Duodenal mucosa (tissue), 2 donors: ENCODE results near the gene NADK2.

ENCODE experiments used
- H3K27ac ChIP-seq: one replicate; pipeline ENCODE4 v1.7.0; 2013; ENCODE audit warnings: low read depth, low read length
- H3K27me3 ChIP-seq, 2 donors: one replicate each; pipeline ENCODE4 v1.7.0; 2013; ENCODE audit warnings: low read length in 2 of 2, control low read depth in 1 of 2; ENCODE audit not compliant: insufficient read depth in 2 of 2, control insufficient read depth in 1 of 2
- H3K36me3 ChIP-seq, 2 donors: one replicate each; pipeline ENCODE4 v1.7.0; 2013; ENCODE audit warnings: low read length in 2 of 2, control low read depth in 1 of 2; ENCODE audit not compliant: insufficient read depth in 2 of 2, control insufficient read depth in 1 of 2
- H3K4me1 ChIP-seq, 2 donors: one replicate each; pipeline ENCODE4 v1.7.0; 2013; ENCODE audit warnings: low read length in 2 of 2, control low read depth in 1 of 2; ENCODE audit not compliant: insufficient read depth in 2 of 2, control insufficient read depth in 1 of 2
- H3K4me3 ChIP-seq, 2 donors: one replicate each; pipeline ENCODE4 v1.7.0; 2013; ENCODE audit warnings: low read length in 2 of 2, low read depth in 1 of 2
- H3K9ac ChIP-seq, 2 donors: one replicate each; pipeline ENCODE4 v1.7.0; 2013; ENCODE audit warnings: low read length in 2 of 2, low read depth in 1 of 2
- H3K9me3 ChIP-seq, 2 donors: one replicate each; pipeline ENCODE4 v1.7.0; 2013; ENCODE audit warnings: low read length in 2 of 2, control low read depth in 1 of 2; ENCODE audit not compliant: control insufficient read depth in 1 of 2

Gene NADK2

GRCh38 chr5:36181774-36182173 lies 60.0 kb downstream of the NADK2 start:
- Histone ChIP-seq H3K27me3 (no peaks in the 10 kb centered on the region), H3K4me3 (no peak overlapping the region), H3K4me1 (no peaks in the 10 kb centered on the region), H3K9ac (no peak overlapping the region), H3K9me3 (no peaks in the 10 kb centered on the region), H3K27ac (no peak overlapping the region), H3K36me3 (peaks cover 14 to 22% of the 10 kb centered on the region in 2 donors)

GRCh38 chr5:36180556-36181350 lies 61.0 kb downstream of the NADK2 start:
- H3K27ac ChIP-seq: no peak overlapping the region

DNA sequence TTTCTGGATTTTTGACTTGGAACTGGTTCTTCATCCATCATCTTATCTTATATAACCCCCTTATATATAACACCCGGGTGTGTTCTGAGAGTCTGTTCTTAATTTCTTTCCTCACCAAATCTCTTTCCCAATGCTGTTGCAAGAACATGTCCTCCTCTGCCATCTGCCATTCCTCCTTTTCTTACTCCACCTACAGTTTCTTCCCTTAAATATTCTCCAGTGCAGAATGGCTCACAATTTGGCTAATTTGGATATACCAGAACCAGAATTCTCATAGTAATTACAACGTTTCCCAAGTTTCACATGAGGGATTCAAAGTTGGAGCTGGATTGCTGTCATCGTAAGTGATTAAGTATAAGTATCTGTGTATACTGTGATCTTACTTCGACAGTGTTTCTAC lies 61.8 kb downstream of the NADK2 start:
- no peak overlapping the region for H3K27ac ChIP-seq
- no peaks in the 10 kb centered on the region for H3K9me3 ChIP-seq
- no peak overlapping the region for H3K9ac ChIP-seq
- H3K27me3 ChIP-seq: no peaks in the 10 kb centered on the region
- H3K36me3 ChIP-seq: peaks cover 14 to 25% of the 10 kb centered on the region in 2 donors
- H3K4me3 ChIP-seq: no peak overlapping the region
- H3K4me1 ChIP-seq: no peaks in the 10 kb centered on the region

More at GRCh38 chr5:36180556-36181350, 61.0 kb downstream of the NADK2 start:
- Histone ChIP-seq H3K4me1 (no peaks in the 10 kb centered on the region), H3K36me3 (peaks cover 14 to 22% of the 10 kb centered on the region in 2 donors), H3K9me3 (no peaks in the 10 kb centered on the region), H3K9ac (no peak overlapping the region), H3K27me3 (no peaks in the 10 kb centered on the region), H3K4me3 (no peak overlapping the region)

GRCh38 chr5:36178524-36178890 lies 63.2 kb downstream of the NADK2 start:
- H3K4me3 ChIP-seq: no peak overlapping the region
- no peak overlapping the region for H3K9ac ChIP-seq
- no peaks in the 10 kb centered on the region for H3K9me3 ChIP-seq
- H3K27ac ChIP-seq: no peak overlapping the region
- H3K36me3 ChIP-seq: peaks cover 14 to 39% of the 10 kb centered on the region in 2 donors
- no peaks in the 10 kb centered on the region for H3K4me1 ChIP-seq
- H3K27me3 ChIP-seq: no peaks in the 10 kb centered on the region

DNA sequence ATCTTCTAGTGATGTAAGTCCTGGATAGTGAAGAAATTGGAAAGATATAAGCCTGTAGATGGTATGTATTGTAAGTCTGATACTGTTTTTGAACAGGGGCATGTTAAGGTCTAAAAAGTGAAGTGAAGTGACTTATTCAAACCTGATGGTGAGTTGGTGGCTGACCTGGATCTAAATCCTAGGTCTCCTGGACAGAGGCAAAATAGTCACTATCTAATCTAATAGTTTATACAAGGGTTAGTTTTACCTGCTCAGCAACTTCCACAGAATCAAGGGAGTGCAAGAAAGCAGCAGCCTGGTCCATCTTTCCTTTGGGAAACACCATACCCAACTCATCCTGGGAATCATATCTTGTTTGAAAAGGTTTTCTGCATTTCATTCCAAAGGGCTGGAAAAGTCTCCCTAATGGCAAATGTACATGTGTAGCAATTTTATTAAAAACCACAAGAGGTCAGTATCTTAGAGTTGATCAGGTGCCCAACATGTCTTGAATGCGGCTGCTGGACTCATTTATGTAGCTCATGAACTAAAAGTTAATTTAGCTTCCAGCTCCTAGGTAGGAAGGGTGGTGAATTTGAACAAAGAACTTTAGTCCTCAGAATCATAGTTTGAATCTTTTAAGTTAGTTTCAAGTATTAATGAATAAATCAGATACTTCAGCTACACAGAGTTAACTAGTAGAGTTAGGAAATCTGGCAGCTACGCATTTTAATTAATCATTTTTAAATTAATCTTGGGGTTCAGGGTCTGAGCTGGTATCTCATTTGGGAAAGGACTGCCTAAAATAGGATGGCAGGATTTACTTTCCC lies 63.8 kb downstream of the NADK2 start:
- H3K9ac ChIP-seq: no peak overlapping the region
- no peak overlapping the region for H3K4me3 ChIP-seq
- H3K27me3 ChIP-seq: no peaks in the 10 kb centered on the region
- H3K27ac ChIP-seq: no peak overlapping the region
- H3K4me1 ChIP-seq: no peaks in the 10 kb centered on the region
- H3K36me3 ChIP-seq: peaks cover 14 to 44% of the 10 kb centered on the region in 2 donors
- no peaks in the 10 kb centered on the region for H3K9me3 ChIP-seq

- Histone ChIP-seq H3K27me3 (no peaks in the 10 kb centered on the region), H3K4me1 (no peaks in the 10 kb centered on the region), H3K9ac (no peak overlapping the region), H3K4me3 (no peak overlapping the region), H3K36me3 (peaks cover 14 to 52% of the 10 kb centered on the region in 2 donors), H3K9me3 (no peaks in the 10 kb centered on the region), H3K27ac (no peak overlapping the region)
Measured at GRCh38 chr5:36177154-36177553, 64.6 kb downstream of the NADK2 start.

GRCh38 chr5:36175043-36175442 lies 66.7 kb downstream of the NADK2 start:
- Histone ChIP-seq H3K9ac (no peak overlapping the region), H3K9me3 (no peaks in the 10 kb centered on the region), H3K4me1 (no peaks in the 10 kb centered on the region), H3K4me3 (no peak overlapping the region), H3K36me3 (peaks cover 13 to 58% of the 10 kb centered on the region in 2 donors), H3K27me3 (no peaks in the 10 kb centered on the region), H3K27ac (no peak overlapping the region)

GRCh38 chr5:36174119-36174518 lies 67.6 kb downstream of the NADK2 start:
- peaks cover 13 to 62% of the 10 kb centered on the region in 2 donors for H3K36me3 ChIP-seq
- H3K9ac ChIP-seq: no peak overlapping the region
- no peak overlapping the region for H3K27ac ChIP-seq
- H3K27me3 ChIP-seq: no peaks in the 10 kb centered on the region
- H3K9me3 ChIP-seq: no peaks in the 10 kb centered on the region
- H3K4me1 ChIP-seq: no peaks in the 10 kb centered on the region
- H3K4me3 ChIP-seq: no peak overlapping the region

GRCh38 chr5:36173426-36173825 lies 68.3 kb downstream of the NADK2 start:
- Histone ChIP-seq H3K4me1 (no peaks in the 10 kb centered on the region), H3K9me3 (no peaks in the 10 kb centered on the region), H3K4me3 (no peak overlapping the region), H3K9ac (no peak overlapping the region), H3K27me3 (no peaks in the 10 kb centered on the region), H3K27ac (no peak overlapping the region), H3K36me3 (peaks cover 9 to 63% of the 10 kb centered on the region in 2 donors)

DNA sequence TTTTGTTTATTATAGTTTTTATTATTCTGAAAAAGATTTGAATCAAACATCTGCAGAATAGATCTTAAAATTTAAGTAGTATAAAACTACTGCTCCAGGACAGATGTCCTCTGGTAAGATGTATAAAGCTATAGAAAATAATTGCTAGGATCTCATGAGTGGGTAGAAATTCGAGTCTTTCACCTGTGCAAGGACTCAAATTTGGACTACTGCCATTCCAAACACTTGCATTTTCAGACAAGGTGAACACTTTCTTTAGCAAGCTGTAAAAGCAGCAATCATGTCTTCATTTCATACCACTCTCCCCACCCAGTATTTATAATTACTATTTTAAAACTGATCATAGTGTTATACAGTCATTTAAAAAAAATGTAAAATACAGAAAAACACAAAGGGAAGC lies 69.1 kb downstream of the NADK2 start:
- no peak overlapping the region for H3K9ac ChIP-seq
- no peak overlapping the region for H3K4me3 ChIP-seq
- H3K27ac ChIP-seq: no peak overlapping the region
- H3K4me1 ChIP-seq: no peaks in the 10 kb centered on the region
- no peaks in the 10 kb centered on the region for H3K27me3 ChIP-seq
- no peaks in the 10 kb centered on the region for H3K9me3 ChIP-seq
- peaks cover 11 to 66% of the 10 kb centered on the region in 2 donors for H3K36me3 ChIP-seq
